Loucy (cell line): Measurements from ENCODE around the gene PTTG1IP2.

Experiments used
- EZH2phosphoT487 ChIP-seq: fragments of 200-600 bp; IDR thresholded peaks from 2 replicates; pipeline ENCODE4 v1.6.1; 2018; ENCODE audit warnings: antibody characterized with exemption, mild to moderate bottlenecking, moderate library complexity, borderline replicate concordance
- TF ChIP-seq, protein P1 (sequence below): fragments of 200-600 bp; sonication (generic); conservative IDR thresholded peaks from 2 replicates; pipeline ENCODE4 v1.5.1; 2014; ENCODE audit warnings: mild to moderate bottlenecking, antibody characterized with exemption, low read length

DNA sequence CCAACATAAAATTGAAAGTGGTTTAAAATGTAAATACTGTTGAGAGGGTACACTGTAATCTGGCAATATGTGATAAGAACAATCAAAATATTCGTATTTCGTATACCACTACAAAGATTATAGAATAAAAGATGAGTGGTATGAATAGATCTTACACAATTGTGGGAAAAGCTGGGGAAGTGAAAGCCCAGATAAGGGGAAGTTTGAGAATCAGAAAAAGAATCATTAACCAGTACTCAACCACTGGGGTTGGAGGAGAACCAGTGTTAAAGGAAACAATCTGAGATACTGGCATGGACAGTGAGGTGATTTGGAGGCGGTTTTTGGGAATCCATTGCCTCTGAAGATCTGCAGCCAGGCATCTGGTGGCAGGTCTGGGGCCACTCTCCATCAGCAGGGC is 67.0 kb downstream of the PTTG1IP2 start:
- TF ChIP-seq, protein P1, sequence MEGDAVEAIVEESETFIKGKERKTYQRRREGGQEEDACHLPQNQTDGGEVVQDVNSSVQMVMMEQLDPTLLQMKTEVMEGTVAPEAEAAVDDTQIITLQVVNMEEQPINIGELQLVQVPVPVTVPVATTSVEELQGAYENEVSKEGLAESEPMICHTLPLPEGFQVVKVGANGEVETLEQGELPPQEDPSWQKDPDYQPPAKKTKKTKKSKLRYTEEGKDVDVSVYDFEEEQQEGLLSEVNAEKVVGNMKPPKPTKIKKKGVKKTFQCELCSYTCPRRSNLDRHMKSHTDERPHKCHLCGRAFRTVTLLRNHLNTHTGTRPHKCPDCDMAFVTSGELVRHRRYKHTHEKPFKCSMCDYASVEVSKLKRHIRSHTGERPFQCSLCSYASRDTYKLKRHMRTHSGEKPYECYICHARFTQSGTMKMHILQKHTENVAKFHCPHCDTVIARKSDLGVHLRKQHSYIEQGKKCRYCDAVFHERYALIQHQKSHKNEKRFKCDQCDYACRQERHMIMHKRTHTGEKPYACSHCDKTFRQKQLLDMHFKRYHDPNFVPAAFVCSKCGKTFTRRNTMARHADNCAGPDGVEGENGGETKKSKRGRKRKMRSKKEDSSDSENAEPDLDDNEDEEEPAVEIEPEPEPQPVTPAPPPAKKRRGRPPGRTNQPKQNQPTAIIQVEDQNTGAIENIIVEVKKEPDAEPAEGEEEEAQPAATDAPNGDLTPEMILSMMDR, result no peak
- no peak for TF ChIP-seq EZH2phosphoT487
